B cell (primary cell): ENCODE measurements around the gene DCAF7.

Experiments used
- CTCF ChIP-seq: fragments of 200-600 bp; IDR thresholded peaks from one replicate; pipeline ENCODE4 v1.8.0; 2022; ENCODE audit warnings: antibody characterized with exemption, mild to moderate bottlenecking
- EZH2 ChIP-seq: IDR thresholded peaks from 2 replicates; pipeline ENCODE4 v1.6.1; 2012; ENCODE audit warnings: borderline replicate concordance, low read depth, mild to moderate bottlenecking, moderate library complexity, low read length; ENCODE audit not compliant: insufficient read depth, poor library complexity, severe bottlenecking

GRCh38 chr17:63547083-63547523 lies 3.2 kb upstream of the DCAF7 start:
- no peak for TF ChIP-seq CTCF
- no peak for TF ChIP-seq EZH2
